ENCODE measurements around the gene TRMT2A. TPM values are rescaled to one million over a fixed set of nuclear protein-coding genes. Genes with fewer than 3 reads are reported as not detected.

Gene TRMT2A
- total and polyA plus RNA-seq, 10 of the 15 experiments (the other 5 are each of a cell fraction or from before 2014, with no cell fraction given) = 0.29 to 97.0 (median 57.9) TPM

DNA sequence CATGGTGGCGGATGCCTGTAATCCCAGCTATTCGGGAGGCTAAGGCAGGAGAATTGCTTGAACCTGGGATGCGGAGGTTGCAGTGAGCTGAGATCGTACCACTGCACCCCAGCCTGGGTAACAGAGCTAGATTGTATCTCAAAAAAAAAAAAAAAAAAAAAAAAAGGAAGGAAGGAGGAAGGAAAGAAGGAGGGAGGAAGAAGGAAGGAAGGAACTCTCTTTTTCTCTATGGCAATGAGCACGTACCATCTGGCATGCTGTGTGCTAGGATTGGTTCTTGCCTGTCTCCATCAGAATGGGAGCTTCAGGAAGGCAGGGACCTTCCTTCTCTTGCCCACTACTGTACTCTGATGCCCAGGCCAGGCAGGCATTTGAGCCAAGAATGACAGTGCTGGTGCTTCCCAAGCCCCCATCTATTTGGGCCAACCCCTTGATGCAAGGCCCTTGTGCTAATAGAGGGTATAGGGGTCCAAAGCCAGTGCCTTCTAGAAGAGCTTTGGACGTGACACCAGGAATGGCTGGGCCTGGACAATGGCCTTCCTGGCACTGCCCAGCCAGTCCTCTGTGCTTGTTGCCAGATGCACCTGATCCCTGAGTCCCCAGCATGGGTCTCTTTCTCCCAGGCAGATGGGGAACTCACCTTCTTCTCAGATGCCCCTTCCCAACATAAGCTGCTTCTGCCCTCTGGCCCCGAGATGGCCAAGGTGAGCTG, 47.5 kb downstream of the TRMT2A start:
- no TSS peak for BruUV-seq (replicated peaks)
- no peaks in the 10 kb centered on the region; a peak in 1 of 4 replicates for H3K36me3 ChIP-seq (ENCODE audit: control insufficient read depth in 2 of 2, insufficient read depth in 2 of 2, low read length in 1 of 2)
- ChIA-PET RAD21 (ENCODE audit: unreplicated experiment) (no interaction called here), CTCF (interaction anchor here (0.6 to 1.3 kb wide), 2 partner anchors 10 to 709 kb away, joined by 3 read pairs; no protein-coding TSS in a partner anchor), SMC1A (ENCODE audit: uncharacterized antibody, unreplicated experiment) (no interaction called here), POLR2A (interaction anchor here (0.6 kb wide), 1 partner anchor 9 kb away, joined by 11 read pairs; no protein-coding TSS in a partner anchor)
- H3K9me3 ChIP-seq (replicated peaks; ENCODE audit: control insufficient read depth, insufficient read depth, low read length) = no peaks in the 10 kb centered on the region
- ATAC-seq = no peak
- no peak overlapping the region for H3K9ac ChIP-seq (ENCODE audit: control insufficient read depth, insufficient read depth, low read length)
- no peak overlapping the region for H3K27ac ChIP-seq (ENCODE audit: control insufficient read depth, insufficient read depth)
- DNase-seq (ENCODE audit: low read depth, low spot score) = no peak
- H4K20me1 ChIP-seq (ENCODE audit: control insufficient read depth, insufficient read depth) = no peaks in the 10 kb centered on the region
- in situ Hi-C loops (cut with MboI) = no loop called here
- no peaks in the 10 kb centered on the region for H3K4me1 ChIP-seq (ENCODE audit: control insufficient read depth, insufficient read depth, low read length)
- H3K27me3 ChIP-seq (replicated peaks in 1 of 2; ENCODE audit: control insufficient read depth in 2 of 2, insufficient read depth in 2 of 2, low read length in 1 of 2) = no peaks in the 10 kb centered on the region
- no peak overlapping the region for H3K4me2 ChIP-seq (ENCODE audit: control insufficient read depth, insufficient read depth)
- intact Hi-C loops (cut with micrococcal nuclease; ENCODE audit: unreplicated experiment) = loop anchor here (10.0 kb wide), 1 partner anchor 45 kb away; the partner anchor contains the start of gene TANGO2
- no peaks in the 10 kb centered on the region for H3K79me2 ChIP-seq (ENCODE audit: control insufficient read depth, insufficient read depth, low read length)
- H3K4me3 ChIP-seq = no peak overlapping the region
- WGBS (ENCODE audit: insufficient coverage, insufficient replicate concordance, low lambda C conversion rate, missing lambda C conversion rate) = 82% methylated on average over 7 of the region's 7 CpGs
- H2AFZ ChIP-seq (ENCODE audit: control insufficient read depth, low read depth, low read length) = no peak overlapping the region
- FAIRE-seq = no peak
- TF ChIP-seq LARP7 (IDR thresholded peaks at IDR 0.05) (no peak), CTCF (IDR thresholded peaks at IDR 0.05 in 2 of 3, conservative IDR thresholded peaks at IDR 0.05 in 1 of 3; ENCODE audit: control insufficient read depth in 2 of 3, extremely low read depth in 1 of 3, insufficient read depth in 1 of 3, low read depth in 3 of 3, low read length in 3 of 3) (no peak), SMC3 (IDR thresholded peaks at IDR 0.05; ENCODE audit: borderline replicate concordance, low read length) (no peak), POLR2A (IDR thresholded peaks at IDR 0.05; ENCODE audit: low read depth, low read length) (no peak), NFXL1 (IDR thresholded peaks at IDR 0.05; ENCODE audit: borderline replicate concordance) (no peak), E2F4 (IDR thresholded peaks at IDR 0.05; ENCODE audit: low read depth, low read length) (no peak), RBBP5 (conservative IDR thresholded peaks at IDR 0.05) (no peak), CHD4 (IDR thresholded peaks at IDR 0.05) (no peak), NFYB (IDR thresholded peaks at IDR 0.05; ENCODE audit: insufficient read depth, low read depth, low read length) (no peak), HDGF (IDR thresholded peaks at IDR 0.05) (no peak), STAT1 (conservative IDR thresholded peaks at IDR 0.05) (no peak), MYB (IDR thresholded peaks at IDR 0.05; ENCODE audit: borderline replicate concordance, low read depth, low read length) (no peak), CBFB (IDR thresholded peaks at IDR 0.05; ENCODE audit: low read depth) (no peak)
- TF ChIP-seq, protein P1, sequence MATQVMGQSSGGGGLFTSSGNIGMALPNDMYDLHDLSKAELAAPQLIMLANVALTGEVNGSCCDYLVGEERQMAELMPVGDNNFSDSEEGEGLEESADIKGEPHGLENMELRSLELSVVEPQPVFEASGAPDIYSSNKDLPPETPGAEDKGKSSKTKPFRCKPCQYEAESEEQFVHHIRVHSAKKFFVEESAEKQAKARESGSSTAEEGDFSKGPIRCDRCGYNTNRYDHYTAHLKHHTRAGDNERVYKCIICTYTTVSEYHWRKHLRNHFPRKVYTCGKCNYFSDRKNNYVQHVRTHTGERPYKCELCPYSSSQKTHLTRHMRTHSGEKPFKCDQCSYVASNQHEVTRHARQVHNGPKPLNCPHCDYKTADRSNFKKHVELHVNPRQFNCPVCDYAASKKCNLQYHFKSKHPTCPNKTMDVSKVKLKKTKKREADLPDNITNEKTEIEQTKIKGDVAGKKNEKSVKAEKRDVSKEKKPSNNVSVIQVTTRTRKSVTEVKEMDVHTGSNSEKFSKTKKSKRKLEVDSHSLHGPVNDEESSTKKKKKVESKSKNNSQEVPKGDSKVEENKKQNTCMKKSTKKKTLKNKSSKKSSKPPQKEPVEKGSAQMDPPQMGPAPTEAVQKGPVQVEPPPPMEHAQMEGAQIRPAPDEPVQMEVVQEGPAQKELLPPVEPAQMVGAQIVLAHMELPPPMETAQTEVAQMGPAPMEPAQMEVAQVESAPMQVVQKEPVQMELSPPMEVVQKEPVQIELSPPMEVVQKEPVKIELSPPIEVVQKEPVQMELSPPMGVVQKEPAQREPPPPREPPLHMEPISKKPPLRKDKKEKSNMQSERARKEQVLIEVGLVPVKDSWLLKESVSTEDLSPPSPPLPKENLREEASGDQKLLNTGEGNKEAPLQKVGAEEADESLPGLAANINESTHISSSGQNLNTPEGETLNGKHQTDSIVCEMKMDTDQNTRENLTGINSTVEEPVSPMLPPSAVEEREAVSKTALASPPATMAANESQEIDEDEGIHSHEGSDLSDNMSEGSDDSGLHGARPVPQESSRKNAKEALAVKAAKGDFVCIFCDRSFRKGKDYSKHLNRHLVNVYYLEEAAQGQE (IDR thresholded peaks at IDR 0.05; ENCODE audit: low read depth, low read length) = no peak
- TF ChIP-seq, protein P2, sequence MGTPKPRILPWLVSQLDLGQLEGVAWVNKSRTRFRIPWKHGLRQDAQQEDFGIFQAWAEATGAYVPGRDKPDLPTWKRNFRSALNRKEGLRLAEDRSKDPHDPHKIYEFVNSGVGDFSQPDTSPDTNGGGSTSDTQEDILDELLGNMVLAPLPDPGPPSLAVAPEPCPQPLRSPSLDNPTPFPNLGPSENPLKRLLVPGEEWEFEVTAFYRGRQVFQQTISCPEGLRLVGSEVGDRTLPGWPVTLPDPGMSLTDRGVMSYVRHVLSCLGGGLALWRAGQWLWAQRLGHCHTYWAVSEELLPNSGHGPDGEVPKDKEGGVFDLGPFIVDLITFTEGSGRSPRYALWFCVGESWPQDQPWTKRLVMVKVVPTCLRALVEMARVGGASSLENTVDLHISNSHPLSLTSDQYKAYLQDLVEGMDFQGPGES (IDR thresholded peaks at IDR 0.05) = no peak
- TF ChIP-seq, protein P3, sequence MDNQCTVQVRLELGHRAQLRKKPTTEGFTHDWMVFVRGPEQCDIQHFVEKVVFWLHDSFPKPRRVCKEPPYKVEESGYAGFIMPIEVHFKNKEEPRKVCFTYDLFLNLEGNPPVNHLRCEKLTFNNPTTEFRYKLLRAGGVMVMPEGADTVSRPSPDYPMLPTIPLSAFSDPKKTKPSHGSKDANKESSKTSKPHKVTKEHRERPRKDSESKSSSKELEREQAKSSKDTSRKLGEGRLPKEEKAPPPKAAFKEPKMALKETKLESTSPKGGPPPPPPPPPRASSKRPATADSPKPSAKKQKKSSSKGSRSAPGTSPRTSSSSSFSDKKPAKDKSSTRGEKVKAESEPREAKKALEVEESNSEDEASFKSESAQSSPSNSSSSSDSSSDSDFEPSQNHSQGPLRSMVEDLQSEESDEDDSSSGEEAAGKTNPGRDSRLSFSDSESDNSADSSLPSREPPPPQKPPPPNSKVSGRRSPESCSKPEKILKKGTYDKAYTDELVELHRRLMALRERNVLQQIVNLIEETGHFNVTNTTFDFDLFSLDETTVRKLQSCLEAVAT (IDR thresholded peaks at IDR 0.05) = no peak

All from GM12878 (cell line).